NCI-H345 treated with DMSO at 0.1 percent for 48 hours (cell line): ENCODE measurements around the gene KHDRBS2.

ENCODE experiments used
- DNase-seq: peaks from one replicate; lab custom pipeline; 2025; ENCODE audit not compliant: unreplicated experiment; lab: John Stamatoyannopoulos, UW

KHDRBS2 gene

DNA sequence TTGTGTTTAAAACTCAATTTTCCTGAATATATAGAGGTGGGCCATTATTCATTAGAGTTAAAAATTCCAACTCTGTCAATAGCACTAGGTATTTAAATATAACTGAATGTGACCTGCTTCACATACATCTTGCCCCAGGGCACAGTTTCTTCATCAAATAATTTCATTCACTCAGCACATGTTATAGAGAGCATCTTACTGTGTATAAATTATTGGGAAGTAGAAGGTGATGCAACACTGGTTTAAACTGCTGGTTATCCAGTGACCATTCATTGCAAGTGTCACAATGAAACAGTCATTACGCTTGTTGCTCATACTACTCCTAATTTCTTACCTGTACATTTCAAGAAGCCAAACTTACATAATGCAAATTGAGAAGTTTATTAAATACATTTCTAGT is 93.4 kb downstream of the KHDRBS2 start:
- DNase-seq, result no peak

DNA sequence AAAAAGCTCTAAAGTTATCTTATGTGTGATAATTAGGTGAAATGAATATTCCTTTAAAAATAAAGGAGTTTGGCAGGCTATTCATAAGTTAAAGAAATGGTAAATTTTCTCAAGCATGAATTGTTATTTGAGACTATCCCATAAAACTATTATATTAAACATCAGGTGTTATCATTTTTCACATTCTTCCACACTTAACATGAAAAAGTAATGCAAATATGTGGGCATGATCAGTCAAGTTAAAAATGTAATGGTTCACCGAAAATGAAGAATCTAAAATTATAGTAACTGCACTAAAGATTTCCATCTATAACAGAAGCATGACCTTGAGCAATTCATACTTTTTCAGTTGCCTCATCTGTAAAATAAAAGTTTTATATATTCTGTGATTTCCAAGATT is 110.8 kb downstream of the KHDRBS2 start:
- DNase-seq, result no peak

DNA sequence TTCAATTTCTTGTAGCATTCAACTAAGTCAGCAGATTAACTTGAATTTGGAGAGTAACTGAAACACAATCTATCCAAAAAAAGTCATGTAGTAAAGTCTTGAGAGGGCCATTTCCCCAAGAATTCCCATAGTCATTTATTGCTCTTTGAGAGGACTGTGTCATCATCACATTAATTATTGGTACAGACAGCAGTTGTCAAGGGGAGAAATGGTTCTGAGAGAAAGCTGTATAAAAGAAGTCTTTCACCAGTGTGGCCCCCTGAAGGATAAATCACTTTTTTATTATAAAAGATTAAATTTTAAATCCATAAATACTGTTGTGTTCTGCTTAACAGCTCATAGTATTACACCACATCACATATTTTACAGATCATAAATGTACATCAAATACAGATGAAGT is 111.5 kb downstream of the KHDRBS2 start:
- no peak for DNase-seq

DNA sequence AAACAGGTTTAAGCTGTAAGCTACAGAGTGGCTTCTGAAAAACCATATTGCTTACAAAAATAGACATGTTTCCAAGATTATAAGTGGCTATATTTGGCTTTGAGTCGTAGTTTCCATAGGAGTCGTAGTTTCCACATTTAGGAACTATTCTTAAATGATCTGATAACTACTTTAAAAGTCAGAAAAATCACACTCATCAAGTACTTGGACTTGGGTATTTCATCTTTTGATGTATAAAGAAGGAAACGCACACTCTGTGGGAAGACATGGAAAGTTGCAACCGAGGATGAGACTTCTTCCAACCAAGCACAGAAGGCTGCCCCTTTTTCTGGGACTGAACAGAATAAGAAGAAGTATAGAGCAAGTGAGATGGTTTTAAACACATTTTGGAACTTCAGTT is 118.3 kb downstream of the KHDRBS2 start:
- no peak for DNase-seq

DNA sequence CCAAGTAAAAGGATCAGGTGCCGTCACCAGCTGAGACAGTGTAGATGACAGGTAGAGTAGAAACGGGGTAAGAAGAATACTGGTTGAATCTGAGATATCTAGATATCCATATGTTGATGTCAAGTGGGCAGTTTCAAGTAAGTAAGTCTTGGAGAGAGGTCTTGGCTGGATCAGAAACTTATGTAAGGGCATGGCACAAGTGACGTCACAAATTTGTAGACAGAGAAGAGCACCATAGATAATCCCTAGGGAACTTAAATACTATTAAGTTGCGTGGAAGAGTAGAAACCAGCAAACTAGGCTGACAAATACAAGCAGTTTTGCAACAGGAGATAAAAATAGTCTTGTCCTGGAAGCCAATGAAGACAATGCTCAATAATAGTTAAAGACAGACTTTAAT is 123.2 kb downstream of the KHDRBS2 start:
- DNase-seq, result no peak

DNA sequence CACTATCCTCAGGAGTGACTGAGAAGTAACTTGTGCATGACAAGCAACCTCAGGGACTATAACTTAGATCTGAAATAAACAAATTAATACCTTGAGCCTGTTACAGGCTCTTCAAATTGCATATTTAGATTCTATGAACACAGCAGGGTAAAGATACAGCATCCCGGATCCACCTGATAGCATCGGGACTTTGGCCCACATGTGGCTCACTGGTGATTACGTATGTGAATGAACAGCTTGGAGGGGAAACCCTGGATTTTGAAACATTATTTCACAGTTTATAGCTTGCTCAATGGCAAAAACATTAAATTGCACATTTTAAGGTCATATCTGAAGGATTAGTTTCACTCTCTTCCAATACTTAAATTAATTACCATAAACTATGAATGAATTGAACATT is 133.2 kb downstream of the KHDRBS2 start:
- DNase-seq, result no peak

DNA sequence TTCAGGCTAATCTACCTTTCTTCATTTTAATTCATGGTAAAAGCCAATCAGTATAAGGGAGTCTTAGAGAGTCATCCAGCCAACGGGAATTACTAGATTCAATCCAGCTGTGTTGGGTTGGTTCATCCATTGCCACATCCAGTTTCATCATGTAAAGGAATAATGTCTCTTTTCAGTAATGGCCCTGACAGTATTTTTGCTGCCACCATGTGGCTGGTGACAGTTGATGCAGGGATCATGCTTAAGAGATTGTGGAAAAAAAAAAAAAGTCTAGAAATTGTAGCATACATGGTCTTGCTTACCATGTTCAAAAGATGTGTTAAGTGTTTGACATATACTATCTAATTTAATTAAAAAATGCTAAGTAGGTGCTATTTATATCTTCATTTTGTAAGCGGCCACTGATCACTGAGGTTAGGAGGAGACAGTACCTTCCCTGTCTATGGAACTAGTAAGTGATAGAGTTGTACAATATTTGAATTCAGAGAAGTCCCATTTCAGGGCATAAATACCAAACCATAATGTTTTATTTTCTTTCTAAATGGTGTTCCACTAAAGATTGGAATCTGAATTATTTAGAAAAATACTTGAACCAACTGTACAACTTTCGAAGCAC is 135.9 kb downstream of the KHDRBS2 start:
- no peak for DNase-seq

DNA sequence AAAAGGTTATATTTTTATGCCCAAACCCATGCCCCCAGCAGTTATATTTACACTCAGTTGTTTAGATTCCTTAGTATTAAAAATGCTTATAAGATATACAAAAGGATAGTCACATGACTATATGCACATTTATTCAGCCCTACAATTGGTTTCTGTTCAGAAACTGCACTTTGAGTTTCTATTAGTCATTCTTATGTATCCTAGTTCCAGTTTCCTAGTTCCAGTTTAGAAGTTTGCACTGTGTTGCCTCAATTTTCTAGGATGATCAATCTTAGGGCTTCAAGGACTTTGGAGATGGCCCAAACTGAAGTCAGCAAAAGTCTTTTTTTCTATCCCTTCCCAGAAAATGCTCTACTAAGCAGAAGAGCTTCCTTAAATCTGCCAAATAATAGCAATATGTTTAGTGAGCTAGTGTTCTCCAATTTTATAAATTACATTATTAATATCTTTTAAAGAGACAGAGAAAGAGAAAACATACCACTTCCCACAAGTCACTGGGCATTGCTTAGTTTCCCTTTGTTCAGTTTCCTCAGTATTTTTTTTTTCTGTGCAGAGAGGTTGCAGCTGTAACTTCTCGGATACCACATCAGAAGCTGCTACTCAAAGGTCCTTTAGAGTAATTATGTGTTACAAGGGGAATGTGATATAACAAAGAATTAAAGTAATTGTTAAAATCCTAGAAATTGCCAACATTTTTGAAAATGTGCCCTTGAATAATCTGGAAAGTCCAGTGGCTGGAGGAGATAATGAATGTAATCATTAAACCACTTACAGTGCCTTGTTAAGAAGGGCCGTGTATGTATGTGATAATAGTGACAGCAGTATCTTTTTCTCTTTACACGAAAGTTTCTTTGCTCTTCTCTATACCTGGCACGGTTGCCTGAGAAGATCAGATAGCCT is 138.8 kb downstream of the KHDRBS2 start:
- no peak for DNase-seq

DNA sequence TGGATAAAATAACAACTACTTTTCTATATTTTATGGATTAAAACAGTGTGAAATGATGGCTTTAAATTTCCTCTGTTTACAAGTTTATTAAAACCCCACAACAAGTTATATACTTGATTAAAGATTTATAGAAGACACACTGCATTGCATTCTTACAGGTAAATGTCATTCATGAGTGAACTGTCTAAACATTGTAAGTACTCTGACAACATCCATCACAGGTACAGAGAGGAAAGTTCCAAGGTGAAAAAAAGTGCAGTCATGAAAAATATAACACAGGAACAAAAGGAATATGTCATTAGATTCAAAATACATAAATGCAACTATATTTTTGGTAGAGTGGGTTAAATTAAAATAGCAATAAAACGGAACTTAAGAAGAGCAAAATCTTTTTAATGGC is 156.9 kb downstream of the KHDRBS2 start:
- DNase-seq, result no peak

DNA sequence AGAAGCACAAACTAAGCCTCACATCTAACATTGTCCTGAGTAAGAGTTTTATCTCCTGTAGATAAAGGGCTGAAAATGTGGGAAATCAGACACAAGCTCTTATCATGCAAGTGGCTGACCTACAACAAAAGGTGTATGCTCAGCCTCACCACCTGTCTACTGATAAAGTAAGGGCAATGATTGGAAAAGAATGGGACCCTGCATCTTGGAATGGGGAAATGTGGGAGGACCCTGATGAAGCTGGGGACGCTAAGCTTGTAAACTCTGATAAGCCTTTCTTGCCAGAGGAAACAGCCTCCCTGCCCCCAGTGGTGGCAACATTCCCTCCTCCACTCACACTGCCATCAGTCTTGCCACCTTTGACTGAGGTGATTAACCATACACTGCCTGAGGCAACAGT is 166.6 kb downstream of the KHDRBS2 start:
- DNase-seq, result no peak

DNA sequence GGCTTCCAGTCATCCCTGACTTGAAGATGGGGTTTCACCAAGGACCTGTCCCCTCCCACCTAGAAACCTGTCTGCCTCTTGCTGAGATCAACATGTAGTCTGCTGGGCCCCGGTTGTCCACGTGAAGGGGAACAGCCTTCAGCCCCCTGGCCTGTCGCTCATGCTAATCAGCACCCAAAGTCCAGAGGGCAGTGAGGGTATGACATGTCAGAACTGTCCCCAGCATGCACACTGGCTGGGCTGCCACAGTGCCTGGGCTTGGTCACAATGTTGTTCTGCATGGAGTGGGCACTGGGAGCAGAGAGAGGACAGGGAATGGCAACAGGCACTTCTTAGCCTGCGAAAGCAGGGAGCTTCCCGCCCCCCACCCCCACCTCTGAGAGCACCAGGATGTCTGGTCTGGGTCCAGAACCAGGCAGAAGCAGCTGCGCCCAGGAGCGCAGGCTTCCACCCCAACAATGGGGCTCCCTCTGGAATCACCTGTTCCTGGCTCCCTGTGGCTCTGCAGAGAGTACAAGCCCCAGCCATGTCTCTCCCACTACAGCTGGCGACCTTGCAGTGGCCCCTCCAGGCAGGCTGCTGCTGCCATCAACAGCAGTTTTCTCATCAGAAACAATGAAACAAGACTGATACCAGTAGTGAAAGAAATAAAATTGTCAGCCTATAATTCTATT is 182.7 kb downstream of the KHDRBS2 start:
- no peak for DNase-seq

DNA sequence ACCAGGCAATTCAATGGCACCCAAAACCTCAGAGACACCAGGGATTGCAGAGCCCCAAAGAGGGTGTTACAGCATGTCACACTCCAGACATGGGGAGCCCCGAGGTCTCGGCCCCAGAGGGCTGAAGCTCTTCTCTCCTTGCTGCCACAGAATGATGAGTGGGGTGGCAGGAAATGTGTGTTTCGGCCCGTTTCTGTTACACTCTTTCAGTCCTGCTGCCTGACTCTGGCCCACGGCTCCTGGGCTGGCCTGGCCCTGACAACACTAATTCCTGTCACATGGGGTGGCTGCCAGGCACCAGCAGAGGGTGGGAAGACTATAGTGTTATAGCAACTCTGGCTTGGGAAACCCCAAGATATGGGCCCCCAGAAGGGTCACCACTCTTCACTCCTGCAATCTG is 183.6 kb downstream of the KHDRBS2 start:
- DNase-seq, result no peak

DNA sequence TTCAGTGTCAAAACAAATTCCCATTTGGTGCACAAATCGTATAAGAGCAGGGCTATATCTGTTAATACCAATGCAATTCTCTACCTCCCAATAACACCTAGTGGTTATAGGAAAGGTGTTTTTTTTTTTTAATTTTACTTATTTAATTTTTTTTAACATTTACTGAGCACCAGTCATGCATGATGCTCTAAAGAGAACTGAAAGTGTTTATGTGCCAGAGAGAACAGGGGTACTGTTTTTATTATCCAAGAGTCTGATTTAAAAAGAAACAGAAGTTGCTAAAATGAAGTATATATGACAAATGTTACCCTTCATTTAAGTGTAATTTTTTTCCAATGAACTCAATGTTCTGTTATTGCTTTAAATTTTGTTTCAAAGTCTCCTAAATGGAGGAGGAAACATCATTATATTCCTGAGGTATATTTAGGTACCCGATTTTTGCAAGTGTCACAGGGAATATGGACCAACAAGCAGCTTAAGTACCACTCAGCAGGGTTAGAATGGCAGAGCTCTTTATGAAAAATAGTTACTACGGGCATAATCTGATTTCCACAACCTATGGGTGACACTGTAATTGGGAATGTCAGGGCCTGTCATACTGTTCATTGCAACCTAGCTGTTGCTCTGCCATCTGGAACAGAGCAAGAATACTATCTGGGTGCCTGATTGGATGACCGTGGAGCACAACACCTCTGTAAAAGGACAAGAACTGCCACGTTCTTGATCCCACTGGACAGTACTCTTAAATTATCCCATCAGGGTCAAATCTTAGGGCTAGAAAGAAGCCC is 195.4 kb downstream of the KHDRBS2 start:
- DNase-seq, result no peak

DNA sequence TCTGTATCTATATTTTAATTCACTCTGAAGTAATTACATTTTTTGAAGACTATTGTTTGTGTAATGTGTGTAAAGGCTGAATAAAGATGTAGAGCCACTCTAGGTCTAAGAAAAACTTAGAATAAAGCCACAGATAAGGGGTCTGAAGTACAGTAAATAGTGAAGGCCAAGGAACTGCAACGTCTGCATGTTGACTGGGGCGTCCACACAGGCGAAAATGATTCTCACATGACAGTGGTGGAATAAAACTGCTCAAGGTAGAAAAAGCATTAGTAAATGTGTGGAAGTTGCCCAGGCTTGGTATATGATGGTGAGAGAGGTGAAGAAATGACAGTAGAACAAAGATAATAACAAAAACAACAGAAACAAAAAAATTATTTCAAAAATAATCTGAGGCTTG is 196.2 kb downstream of the KHDRBS2 start:
- DNase-seq, result no peak

DNA sequence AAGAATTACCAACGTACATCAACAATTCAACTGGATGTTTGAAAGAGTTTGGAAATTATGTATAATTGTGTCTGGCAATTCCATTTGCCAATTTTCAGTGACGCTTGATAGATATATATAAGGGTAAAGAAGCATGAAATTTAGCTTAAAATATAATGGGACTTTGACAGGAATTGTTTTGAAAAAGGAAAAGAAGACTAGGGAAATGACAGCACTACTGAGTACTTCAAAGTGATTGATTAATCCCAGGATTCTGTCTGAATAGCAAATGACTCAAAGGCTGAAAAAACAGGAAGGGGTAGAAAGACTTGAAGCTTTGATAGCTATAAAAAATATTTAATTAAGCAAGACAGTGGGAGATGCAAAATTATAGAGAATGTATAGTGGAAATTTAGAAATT is 200.0 kb downstream of the KHDRBS2 start:
- no peak for DNase-seq

DNA sequence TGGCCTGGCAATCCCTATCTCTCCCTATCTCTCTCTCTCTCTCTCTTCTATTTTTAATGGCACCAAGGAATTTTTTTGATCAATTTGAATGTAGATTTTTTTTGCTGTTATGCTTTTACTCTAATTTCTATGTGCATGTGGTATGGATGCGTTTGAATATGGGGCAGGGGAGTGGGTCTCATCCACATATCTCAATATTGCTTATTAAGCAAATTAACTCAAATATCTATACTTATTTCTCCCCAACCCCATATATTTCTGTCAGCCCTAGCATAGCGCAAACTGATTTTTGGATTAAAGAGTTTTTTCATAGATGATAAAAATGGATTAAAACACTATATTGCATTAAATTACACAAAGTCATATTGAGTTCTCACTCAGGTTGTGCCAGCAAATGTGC is 210.2 kb downstream of the KHDRBS2 start:
- no peak for DNase-seq

DNA sequence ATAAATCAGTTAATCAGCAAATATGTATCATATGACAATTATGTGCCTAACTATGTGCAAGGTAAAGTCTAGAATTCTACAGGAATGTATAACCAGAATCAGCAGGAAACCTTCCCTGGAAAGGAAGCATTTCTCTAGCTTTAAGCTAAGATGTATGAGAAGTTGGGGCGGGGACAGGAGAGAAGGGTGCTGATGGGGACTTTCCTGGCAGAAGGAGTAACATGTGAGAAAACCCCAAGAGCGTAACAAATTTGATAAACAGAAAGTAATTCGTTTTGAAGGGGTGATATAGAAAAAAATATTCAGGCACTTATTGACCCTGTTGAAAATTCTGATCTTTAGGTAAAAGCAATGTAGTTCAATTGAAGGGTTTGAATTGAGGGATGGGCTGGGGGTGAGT is 226.1 kb downstream of the KHDRBS2 start:
- no peak for DNase-seq

DNA sequence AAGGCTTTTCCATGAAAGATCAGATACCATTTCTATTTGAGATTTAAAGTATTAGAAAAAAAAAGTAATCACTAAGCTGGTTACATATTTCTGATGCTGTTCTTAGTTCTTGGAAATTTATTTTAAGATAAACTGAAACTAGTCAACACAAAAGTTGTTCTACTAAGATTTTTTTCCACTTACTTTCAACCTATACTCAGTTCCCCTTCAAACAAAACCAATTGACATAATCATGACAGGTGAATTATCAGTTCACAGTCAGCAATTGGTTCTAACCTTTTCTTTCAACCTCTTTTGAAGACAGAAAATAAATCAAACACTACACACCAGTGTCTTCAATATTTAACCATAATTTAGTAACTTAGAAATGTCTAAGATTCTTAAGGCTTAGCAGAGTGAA is 228.7 kb downstream of the KHDRBS2 start:
- no peak for DNase-seq

DNA sequence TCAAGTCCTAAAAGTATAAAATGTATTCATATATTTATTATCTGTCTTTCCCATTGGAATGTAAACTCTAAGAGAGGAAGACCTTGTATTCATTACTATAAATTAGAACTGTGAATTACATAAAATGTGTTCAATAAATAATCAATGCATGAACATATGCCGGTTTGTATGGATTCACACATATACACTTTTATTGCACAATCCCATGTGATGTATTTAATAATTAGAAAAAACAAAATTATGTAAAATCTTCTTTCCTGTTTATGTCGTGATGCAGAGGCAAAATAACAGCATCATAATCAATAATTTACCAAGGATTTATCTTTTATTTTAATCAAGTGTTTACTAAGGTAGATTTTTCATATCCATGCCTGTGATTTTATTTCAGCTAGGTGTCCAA is 240.5 kb downstream of the KHDRBS2 start:
- no peak for DNase-seq

DNA sequence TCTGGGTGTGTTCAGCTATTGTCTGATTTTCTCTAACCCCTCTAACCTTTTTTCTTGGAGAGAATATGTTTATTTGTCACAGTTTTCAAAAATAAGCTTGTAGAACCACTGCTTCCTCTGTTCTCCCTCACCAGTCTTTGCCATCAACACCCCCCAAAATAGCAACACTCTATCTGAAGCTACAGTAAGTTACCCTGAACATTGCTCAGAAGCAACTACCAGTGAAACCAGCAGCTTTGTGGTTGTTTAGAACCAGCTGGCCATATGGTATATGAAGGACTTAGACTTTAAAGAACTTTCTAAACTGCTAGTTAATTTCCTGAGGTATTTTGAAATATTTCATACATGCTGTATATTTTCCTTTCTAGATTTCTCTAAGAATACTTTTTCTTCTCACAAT is 242.9 kb downstream of the KHDRBS2 start:
- DNase-seq, result no peak

DNA sequence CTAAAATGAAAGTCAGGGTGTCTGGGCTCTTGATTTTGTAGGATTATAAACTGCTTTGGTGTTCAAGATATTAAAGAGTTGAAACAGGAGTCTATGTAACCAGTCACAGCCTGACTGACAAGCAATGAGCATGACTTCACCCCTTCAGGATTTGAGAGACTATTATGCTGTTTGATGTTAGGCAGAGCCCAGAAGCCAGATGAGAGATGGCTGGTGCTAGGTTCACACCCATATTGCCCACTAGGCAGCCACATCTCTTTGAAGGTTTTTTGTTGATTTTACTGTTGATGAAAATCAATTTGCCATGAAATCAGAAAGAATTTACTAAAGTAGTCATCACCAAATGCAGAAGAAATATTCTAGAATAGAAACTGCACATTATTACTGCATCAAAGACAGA is 243.6 kb downstream of the KHDRBS2 start:
- DNase-seq, result no peak
